ENCODE measurements around the gene SYNPO.

GRCh38 chr5:150672884-150673275 is 32.4 kb downstream of the SYNPO start:
- TF ChIP-seq EZH2 (optimal IDR thresholded peaks at IDR 0.05; ENCODE audit: low read depth, low read length) (no peak), EZH2phosphoT487 (IDR thresholded peaks at IDR 0.05; ENCODE audit: low read length) (no peak)
- TF ChIP-seq, protein P1, sequence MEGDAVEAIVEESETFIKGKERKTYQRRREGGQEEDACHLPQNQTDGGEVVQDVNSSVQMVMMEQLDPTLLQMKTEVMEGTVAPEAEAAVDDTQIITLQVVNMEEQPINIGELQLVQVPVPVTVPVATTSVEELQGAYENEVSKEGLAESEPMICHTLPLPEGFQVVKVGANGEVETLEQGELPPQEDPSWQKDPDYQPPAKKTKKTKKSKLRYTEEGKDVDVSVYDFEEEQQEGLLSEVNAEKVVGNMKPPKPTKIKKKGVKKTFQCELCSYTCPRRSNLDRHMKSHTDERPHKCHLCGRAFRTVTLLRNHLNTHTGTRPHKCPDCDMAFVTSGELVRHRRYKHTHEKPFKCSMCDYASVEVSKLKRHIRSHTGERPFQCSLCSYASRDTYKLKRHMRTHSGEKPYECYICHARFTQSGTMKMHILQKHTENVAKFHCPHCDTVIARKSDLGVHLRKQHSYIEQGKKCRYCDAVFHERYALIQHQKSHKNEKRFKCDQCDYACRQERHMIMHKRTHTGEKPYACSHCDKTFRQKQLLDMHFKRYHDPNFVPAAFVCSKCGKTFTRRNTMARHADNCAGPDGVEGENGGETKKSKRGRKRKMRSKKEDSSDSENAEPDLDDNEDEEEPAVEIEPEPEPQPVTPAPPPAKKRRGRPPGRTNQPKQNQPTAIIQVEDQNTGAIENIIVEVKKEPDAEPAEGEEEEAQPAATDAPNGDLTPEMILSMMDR (IDR thresholded peaks at IDR 0.05; ENCODE audit: low read length): no peak
